Erythroblast (primary cell): ENCODE results near the gene TMPRSS13.

Source experiments
- GATA1 ChIP-seq: IDR thresholded peaks from 2 replicates; pipeline ENCODE4 v1.6.1; 2011; ENCODE audit warnings: low read depth, mild to moderate bottlenecking, control low read depth, low read length, moderate library complexity
- POLR2A ChIP-seq: IDR thresholded peaks from 2 replicates; pipeline ENCODE4 v1.6.1; 2011; ENCODE audit warnings: mild to moderate bottlenecking, low read length

DNA sequence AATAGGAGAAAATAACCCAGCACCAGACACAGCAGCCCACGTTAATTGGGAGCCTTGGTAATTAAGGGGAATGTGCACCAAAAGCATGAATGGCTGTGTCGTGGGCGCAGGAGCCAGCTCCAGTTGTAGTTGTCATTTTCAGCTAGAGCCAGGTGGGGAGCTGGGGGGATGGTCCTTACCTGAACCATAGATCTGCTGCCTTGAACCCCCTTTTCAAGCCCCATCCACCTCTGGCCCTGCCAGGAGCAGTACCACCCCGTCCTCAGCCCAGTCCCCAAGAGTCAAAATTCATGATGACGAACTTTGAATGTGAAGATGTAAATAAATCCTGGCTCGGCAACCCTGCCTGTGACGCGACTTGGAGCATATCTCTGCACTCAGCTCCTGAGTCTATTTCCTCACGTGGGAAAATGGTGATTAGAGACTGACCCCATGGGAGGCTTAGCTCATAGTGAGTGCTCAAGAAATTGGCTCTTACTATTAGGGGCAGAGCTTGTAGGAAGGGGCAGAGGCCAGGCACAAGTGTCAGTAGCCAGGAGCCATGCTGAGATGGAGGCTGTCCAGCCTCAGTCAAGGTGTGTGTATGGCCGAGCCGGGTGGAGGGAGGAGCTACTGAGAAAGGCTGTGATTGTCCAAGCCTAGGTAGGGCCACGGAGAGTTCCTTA lies 52.0 kb downstream of the TMPRSS13 start:
- no peak for TF ChIP-seq POLR2A
- no peak for TF ChIP-seq GATA1
